IPS-NIHi11 (cell line): Measurements from ENCODE around the gene FBXO4.
"Not testable (repeated sequence)": the region's sequence is repeated elsewhere in the genome, so short reads cannot be mapped to it uniquely, and the experiment has no call there.

Experiments
- DNase-seq: peaks from one replicate; pipeline ENCODE4 v3.0.0; 2012; ENCODE audit warnings: mixed read lengths, low spot score

Gene FBXO4

GRCh38 chr5:41924526-41924871, 582 bp upstream of the FBXO4 start:
- DNase-seq = no peak

DNA sequence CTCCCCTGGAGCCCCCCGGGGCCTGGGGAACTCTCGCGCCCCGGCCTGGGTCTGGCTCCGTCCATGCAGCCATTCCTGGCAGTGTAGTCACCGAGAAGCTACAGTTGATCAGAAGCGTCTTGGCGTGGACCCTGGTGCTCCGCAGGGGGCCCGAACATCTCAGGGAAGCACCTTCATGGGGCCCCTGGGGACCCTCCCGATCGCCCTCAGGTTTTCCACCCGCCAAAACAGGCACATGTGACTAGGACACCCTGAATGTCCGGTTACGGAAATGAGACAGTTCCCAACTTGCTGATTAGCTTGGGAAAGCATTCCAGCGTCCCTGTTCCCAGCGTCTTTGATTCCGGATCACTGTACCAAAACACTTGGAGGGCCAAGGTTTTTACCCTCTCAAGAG, 472 bp downstream of the FBXO4 start:
- no peak for DNase-seq

DNA sequence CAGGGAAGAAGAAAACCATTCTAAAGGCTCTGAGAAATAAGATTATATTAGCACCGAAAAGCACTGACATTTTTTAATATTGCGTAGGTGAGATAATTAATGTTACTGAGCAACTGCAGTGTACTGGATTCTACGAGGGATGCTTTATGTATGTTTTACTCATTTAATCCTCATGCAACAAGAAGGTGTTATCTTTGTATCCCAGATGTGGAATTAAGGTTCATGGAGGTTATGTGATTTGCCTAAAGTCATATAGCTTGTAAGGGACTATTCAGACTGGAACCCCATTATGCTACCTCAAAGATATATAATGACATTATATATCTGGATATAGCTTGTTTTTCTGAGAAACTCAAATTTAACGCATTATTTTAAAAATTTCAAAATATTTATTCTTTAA, 2.5 kb downstream of the FBXO4 start:
- DNase-seq = no peak

DNA sequence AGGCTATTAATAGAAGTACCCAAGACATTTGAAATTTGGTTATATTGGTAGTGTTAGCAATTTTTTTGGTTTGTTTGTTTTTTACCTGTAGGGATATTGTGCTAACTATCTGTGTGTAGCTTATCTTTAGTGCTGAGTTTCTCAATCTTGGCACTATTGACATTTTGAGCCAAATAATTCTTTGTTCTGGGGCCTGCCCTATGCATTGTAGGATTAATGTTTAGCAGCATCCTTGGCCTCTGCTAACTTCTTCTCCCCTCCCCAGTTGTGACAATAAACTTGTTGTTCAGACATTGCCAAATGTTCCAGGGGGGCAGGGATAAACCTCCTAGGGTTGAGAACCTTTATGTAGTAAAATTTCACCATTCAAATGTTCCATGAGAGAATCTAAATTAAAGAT, 4.0 kb downstream of the FBXO4 start:
- no peak for DNase-seq

- DNase-seq = no peak
Observed at GRCh38 chr5:41932770-41933169, 7.7 kb downstream of the FBXO4 start.

- no peak for DNase-seq
Observed at GRCh38 chr5:41935544-41935943, 10.5 kb downstream of the FBXO4 start.

- no peak for DNase-seq
Observed at GRCh38 chr5:41940641-41941040, 15.6 kb downstream of the FBXO4 start.

DNA sequence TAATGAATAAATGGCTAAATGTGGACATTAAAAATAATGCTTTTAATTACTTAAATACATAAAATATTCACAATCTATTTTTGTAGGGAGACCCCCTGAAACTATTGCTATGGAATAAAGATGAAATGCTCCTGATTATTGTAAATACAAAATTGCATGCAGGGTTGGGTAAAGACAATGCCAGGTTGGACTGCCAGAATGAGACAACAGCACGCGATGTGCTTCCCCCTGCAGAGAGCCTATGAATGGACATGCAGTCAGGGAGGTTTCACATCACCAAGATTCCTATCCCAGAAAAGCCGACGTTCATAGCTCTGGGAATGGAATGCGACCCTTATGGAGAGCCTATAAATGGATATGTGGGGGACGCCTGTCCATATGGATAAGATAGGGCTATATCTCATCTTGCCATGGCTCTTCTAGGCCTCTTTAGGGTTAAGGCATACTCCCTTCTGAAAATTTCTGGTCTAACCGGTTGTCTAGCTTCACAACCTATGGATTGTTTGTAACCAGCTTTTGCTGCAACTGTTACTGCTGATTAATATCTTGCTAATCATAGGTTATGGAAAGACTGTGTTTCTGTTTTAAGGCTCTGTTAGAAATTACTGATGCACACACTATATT, 20.4 kb downstream of the FBXO4 start:
- DNase-seq = not testable (repeated sequence)

- DNase-seq = no peak
Observed at GRCh38 chr5:41951224-41951623, 26.1 kb downstream of the FBXO4 start.

DNA sequence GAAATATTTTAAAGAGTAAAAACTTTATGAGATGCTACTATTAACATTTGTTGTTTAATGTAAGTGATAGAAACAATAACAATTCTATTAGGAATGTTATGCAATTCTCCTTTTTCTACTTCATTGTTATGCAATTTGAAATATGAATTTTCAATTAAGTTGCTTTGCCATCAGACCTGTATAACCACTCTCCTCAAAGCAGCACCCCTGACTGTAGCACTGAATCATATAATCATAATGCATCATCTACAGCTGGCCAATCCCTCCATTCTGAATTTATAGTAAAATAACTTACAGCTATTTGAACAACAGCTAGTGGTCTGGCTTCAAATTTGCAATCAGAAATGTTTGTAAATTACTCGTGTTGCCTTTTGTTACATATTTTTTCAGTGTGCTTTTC, 29.2 kb downstream of the FBXO4 start:
- DNase-seq = no peak

DNA sequence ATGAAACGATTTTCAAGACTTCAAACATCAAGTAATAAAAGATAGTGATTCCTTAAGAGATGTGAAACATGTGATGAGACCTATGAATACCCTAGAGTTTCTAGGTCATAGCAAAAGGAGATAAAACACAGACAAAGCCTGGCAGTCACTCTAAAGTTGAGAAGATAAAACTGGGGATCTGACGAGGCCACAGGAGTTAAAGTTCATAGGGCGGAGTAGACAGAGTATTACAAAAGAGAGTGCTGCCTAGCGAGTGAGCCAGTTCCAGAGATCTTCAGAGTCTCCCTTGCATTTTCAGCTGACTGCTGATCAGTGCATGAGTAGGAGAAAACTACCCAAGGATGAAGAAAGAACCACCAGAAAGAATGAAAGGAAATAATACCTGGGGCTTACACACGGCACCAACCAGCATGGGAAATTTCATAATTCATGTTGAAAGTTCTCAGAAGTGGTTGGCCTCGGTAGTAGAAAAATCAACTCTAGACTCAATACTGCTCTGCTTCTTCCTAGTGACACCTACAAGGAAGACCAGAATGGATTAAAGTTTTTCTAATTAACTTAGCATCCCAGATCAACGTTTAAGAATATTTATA, 30.4 kb downstream of the FBXO4 start:
- no peak for DNase-seq

- no peak for DNase-seq
Observed at GRCh38 chr5:41956943-41957342, 31.9 kb downstream of the FBXO4 start.

GRCh38 chr5:41960481-41960880, 35.4 kb downstream of the FBXO4 start:
- DNase-seq = no peak

GRCh38 chr5:41961736-41962135, 36.7 kb downstream of the FBXO4 start:
- DNase-seq = no peak

GRCh38 chr5:41962491-41962890, 37.4 kb downstream of the FBXO4 start:
- DNase-seq = no peak

- no peak for DNase-seq
Observed at GRCh38 chr5:41966401-41967105, 41.5 kb downstream of the FBXO4 start.

- DNase-seq = no peak
Observed at GRCh38 chr5:41967401-41967800, 42.3 kb downstream of the FBXO4 start.

- DNase-seq = no peak
Observed at GRCh38 chr5:41968153-41968723, 43.2 kb downstream of the FBXO4 start.

GRCh38 chr5:41973087-41973486, 48.0 kb downstream of the FBXO4 start:
- DNase-seq = no peak

- no peak for DNase-seq
Observed at GRCh38 chr5:41973887-41974286, 48.8 kb downstream of the FBXO4 start.

DNA sequence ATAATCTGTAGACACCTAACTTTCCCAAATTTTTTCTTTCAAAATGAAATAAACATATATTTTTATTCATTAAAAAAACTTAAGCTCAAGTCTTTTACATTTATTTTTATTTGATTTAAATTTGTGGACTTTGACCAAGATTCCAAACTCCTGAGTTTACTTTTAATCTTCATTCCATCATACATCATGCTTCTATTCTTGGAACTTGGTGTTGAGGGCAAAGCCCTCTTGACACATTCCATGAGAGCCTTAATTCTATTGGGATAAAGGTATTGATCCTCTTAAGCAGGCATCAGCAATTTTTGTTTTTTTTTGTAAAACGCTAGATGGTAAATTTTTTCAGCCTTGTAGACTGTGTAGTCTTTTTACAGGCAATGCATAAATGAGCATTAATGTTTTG, 53.6 kb downstream of the FBXO4 start:
- DNase-seq = no peak

DNA sequence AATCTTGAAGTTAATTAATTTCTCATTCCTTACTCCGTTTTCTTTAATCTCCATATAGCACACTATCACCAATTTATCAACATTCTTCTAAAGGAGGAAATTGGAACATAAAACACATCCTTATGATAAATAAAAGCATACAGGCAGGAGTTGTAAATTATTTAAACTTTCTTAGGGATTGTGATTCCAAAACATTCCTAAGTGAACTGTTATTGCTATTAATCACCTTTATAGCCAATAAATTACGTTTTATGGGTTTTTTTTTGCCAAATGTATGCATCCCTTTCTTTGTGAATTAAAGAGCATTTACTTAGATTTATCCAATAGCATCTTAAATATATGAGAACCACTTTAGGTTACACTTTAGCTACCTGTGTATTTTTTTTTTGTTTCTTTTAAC, 55.3 kb downstream of the FBXO4 start:
- DNase-seq = no peak

- no peak for DNase-seq
Observed at GRCh38 chr5:41980870-41981269, 55.8 kb downstream of the FBXO4 start.
